SH-SY5Y (cell line): Measurements from ENCODE around the gene TMEM47.

Experiments used
- GATA2 ChIP-seq: IDR thresholded peaks from 2 replicates; pipeline ENCODE4 v1.6.1; 2011; ENCODE audit warnings: mild to moderate bottlenecking, low read depth, low read length
- GATA3 ChIP-seq: IDR thresholded peaks from 2 replicates; pipeline ENCODE4 v1.6.1; 2011; ENCODE audit warnings: low read depth, mild to moderate bottlenecking, low read length, moderate library complexity

- no peak for TF ChIP-seq GATA2
- TF ChIP-seq GATA3: no peak
Observed at GRCh38 chrX:34656842-34657725, at the start of gene TMEM47.
